Measurements from ENCODE around the gene RASGRF2. TPM values are rescaled to one million over a fixed set of nuclear protein-coding genes. Genes with fewer than 3 reads are reported as not detected.

The RASGRF2 gene
- total and polyA plus RNA-seq, 9 of the 15 experiments (the other 6 are each of a cell fraction or from before 2014, with no cell fraction given) = 0.01 to 0.22 (median 0.08) TPM; not detected in 2

DNA sequence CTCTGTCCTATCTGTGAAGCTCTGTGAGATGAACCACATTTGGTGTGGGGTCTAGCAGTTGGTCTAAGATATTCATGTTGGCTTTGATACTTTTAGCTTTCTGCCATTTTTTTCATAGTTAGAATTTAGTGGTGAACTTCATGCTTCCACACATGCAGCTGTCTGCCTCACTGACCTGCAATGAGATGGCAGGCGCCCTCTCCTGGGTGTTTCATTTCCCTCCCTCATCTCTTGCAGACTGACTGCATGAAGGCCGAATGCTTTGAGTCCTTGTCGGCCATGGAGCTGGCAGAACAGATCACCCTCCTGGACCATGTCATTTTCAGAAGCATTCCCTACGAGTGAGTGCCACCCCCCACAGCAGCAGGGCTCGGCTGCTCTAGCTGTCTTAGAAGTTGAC lies 246.8 kb downstream of the RASGRF2 start (continued):
- TF ChIP-seq, protein P1, sequence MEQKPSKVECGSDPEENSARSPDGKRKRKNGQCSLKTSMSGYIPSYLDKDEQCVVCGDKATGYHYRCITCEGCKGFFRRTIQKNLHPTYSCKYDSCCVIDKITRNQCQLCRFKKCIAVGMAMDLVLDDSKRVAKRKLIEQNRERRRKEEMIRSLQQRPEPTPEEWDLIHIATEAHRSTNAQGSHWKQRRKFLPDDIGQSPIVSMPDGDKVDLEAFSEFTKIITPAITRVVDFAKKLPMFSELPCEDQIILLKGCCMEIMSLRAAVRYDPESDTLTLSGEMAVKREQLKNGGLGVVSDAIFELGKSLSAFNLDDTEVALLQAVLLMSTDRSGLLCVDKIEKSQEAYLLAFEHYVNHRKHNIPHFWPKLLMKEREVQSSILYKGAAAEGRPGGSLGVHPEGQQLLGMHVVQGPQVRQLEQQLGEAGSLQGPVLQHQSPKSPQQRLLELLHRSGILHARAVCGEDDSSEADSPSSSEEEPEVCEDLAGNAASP (IDR thresholded peaks at IDR 0.05) = no peak

DNA sequence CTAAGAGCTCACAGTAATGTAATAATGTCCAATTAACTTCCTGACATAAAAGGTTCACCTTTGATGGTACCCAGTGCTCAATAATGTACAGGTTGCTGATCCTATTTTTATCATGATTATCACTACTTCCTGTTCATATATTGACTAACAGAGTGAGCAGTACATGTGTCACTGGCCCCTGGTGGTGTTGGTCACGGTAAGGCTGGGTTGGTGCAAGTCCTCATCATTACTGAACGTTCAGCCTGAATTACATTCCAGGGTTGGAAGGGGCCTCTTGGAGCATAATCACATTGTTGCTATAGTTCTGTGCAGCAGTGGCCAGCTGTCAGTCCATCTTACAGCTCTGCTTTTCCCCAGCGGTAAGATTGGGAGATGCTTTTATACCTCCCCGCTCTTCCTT lies 248.7 kb downstream of the RASGRF2 start:
- in situ Hi-C loops (cut with MboI) (no loop called here), intact Hi-C loops (cut with micrococcal nuclease) (loop anchor here (5.0 kb wide), 1 partner anchor 88 kb away; no protein-coding TSS in a partner anchor)
- ChIA-PET POLR2A (no interaction called here), CTCF (ENCODE audit: low intra/inter-chr PET ratio) (no interaction called here)
- Histone ChIP-seq H3K4me2 (ENCODE audit: insufficient read depth, low read length) (no peak overlapping the region), H3K9me3 (replicated peaks; ENCODE audit: control insufficient read depth, insufficient read depth, low read depth, low read length) (no peaks in the 10 kb centered on the region), H3K9me1 (ENCODE audit: control insufficient read depth, insufficient read depth, low read length) (no peaks in the 10 kb centered on the region), H3K27me3 (ENCODE audit: control insufficient read depth in 2 of 2, insufficient read depth in 2 of 2, low read length in 2 of 2) (peaks cover 37 to 47% of the 10 kb centered on the region in 2 experiments), H3K9ac (ENCODE audit: insufficient read depth in 1 of 2, low read depth in 2 of 2, low read length in 2 of 2) (no peak overlapping the region), H3K4me1 (replicated peaks in 1 of 2; ENCODE audit: control insufficient read depth in 2 of 2, insufficient read depth in 2 of 2, low read length in 2 of 2) (no peaks in the 10 kb centered on the region), H3K79me2 (ENCODE audit: control insufficient read depth, insufficient read depth, low read length) (no peaks in the 10 kb centered on the region), H2AFZ (ENCODE audit: low read depth, low read length) (no peak overlapping the region), H4K20me1 (replicated peaks; ENCODE audit: control insufficient read depth, insufficient read depth, low read length) (no peaks in the 10 kb centered on the region), H3K36me3 (ENCODE audit: control insufficient read depth, insufficient read depth, low read length) (no peaks in the 10 kb centered on the region), H3K4me3 (no peak overlapping the region), H3K27ac (ENCODE audit: extremely low read depth, low read depth, low read length) (no peak overlapping the region)
- ATAC-seq (no peak), DNase-seq (ENCODE audit: extremely low read depth in 1 of 4, low spot score in 3 of 4) (no peak), FAIRE-seq (no peak)
- no TSS peak for BruUV-seq (replicated peaks)
- no peak for TF ChIP-seq RBM34 (IDR thresholded peaks at IDR 0.05; ENCODE audit: borderline replicate concordance, insufficient read depth, low read length)
- WGBS (ENCODE audit: insufficient coverage, low coverage, missing lambda C conversion rate) = 3% methylated on average over 4 of the region's 4 CpGs

DNA sequence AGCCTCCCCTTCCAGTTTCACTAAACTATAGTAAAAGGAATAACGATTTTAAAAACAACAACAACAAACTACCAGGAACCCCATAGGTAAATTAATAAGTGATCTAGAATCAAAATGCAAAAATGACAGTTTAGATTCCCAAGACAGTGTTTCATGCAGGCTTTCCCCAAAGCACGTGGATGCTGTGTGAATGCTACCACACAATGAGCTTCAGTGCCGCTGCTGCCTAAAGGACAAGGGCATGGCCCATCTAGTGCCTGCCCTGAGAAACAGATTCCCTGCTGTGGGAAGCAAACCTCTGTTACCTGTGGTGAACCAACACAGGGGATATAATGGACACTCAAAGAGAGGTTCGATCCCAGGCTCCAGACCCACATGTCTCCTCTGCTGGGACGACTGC lies 249.2 kb downstream of the RASGRF2 start:
- CTCF ChIA-PET (ENCODE audit: low intra/inter-chr PET ratio) = no interaction called here

More for the DNA sequence above, 249.2 kb downstream of the RASGRF2 start:
- POLR2A ChIA-PET = interaction anchor here (0.8 kb wide), 1 partner anchor 9 kb away, joined by 3 read pairs; no protein-coding TSS in a partner anchor
- Histone ChIP-seq H3K4me1 (replicated peaks in 1 of 2; ENCODE audit: control insufficient read depth in 2 of 2, insufficient read depth in 2 of 2, low read length in 2 of 2) (no peaks in the 10 kb centered on the region), H3K9me3 (replicated peaks; ENCODE audit: control insufficient read depth, insufficient read depth, low read depth, low read length) (no peaks in the 10 kb centered on the region), H3K27ac (ENCODE audit: extremely low read depth, low read depth, low read length) (no peak overlapping the region), H3K9ac (ENCODE audit: insufficient read depth in 1 of 2, low read depth in 2 of 2, low read length in 2 of 2) (no peak overlapping the region), H3K4me3 (no peak overlapping the region), H3K36me3 (ENCODE audit: control insufficient read depth, insufficient read depth, low read length) (no peaks in the 10 kb centered on the region), H3K79me2 (ENCODE audit: control insufficient read depth, insufficient read depth, low read length) (no peaks in the 10 kb centered on the region), H3K9me1 (ENCODE audit: control insufficient read depth, insufficient read depth, low read length) (no peaks in the 10 kb centered on the region), H2AFZ (ENCODE audit: low read depth, low read length) (no peak overlapping the region), H4K20me1 (replicated peaks; ENCODE audit: control insufficient read depth, insufficient read depth, low read length) (no peaks in the 10 kb centered on the region), H3K4me2 (ENCODE audit: insufficient read depth, low read length) (no peak overlapping the region), H3K27me3 (ENCODE audit: control insufficient read depth in 2 of 2, insufficient read depth in 2 of 2, low read length in 2 of 2) (peaks cover 36 to 49% of the 10 kb centered on the region in 2 experiments)
- WGBS (ENCODE audit: insufficient coverage, low coverage, missing lambda C conversion rate) = 0% methylated on average over 5 of the region's 5 CpGs
- ATAC-seq (no peak), DNase-seq (ENCODE audit: extremely low read depth in 1 of 4, low spot score in 3 of 4) (no peak), FAIRE-seq (no peak)
- BruUV-seq (replicated peaks) = no TSS peak
- intact Hi-C loops (cut with micrococcal nuclease) (loop anchor here (5.0 kb wide), 1 partner anchor 88 kb away; no protein-coding TSS in a partner anchor), in situ Hi-C loops (cut with MboI) (no loop called here)
- no peak for TF ChIP-seq NELFE (IDR thresholded peaks at IDR 0.05; ENCODE audit: insufficient read depth, insufficient read length)

Data from K562 (cell line).